COR-L47 (cell line): ENCODE results near the gene NPC1.
"Not testable (repeated sequence)": the region's sequence is repeated elsewhere in the genome, so short reads cannot be mapped to it uniquely, and the experiment has no call there.

ENCODE experiments used
- DNase-seq: peaks from one replicate; lab custom pipeline; 2025; lab: John Stamatoyannopoulos, UW

Gene NPC1

DNA sequence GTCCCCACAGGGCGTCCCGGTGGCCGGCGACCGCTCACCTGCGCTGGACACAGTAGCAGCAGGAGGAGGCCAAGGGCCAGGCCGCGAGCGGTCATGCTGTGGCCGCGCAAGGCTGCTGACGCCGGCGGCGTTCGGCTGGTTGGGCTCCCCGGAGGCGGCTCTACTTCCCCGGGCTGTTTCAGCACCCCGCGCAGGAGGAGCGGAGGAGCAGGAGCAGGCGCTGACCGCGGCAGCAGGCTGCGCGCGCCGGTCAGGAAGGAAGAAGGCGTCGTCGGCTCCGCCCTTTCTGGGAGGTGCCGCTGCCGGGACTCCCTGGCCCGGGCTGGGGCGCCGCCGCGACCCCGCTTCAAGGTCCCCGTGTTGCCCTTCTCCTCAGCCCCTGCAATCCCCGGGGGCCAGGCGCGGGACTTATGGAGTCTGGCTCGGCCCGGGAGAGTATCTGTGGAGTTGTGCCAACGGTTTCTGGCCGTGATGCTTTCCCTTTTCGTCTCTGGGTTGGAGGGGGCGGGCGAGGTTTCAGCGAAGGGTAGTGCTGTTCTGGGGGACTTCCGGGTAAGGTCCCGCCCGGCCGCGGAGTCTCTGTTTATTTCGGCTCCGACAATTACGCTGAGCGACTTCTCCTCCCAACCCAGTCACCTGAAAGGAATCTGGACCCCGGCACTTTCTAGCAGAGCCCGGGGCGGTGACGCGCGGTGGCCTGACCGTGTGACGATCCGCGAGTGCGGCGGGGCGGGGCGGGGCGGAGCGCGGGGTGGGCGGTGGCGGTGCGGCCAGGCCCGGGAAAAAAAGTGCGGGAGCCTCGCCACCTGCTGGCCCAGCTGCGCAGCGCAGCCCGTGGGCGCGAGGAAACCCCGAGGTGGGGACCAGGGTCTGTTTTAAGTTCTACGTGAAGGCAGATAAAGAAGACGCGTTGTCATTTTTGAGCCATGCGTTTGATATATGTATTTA is at the start of gene NPC1:
Gene NPC1 (minus strand): TSS at position 258 of the 948 bp plus-strand sequence. CDS start 163 bp downstream, at position 95.
- DNase-seq, result peak; percentile 93

DNA sequence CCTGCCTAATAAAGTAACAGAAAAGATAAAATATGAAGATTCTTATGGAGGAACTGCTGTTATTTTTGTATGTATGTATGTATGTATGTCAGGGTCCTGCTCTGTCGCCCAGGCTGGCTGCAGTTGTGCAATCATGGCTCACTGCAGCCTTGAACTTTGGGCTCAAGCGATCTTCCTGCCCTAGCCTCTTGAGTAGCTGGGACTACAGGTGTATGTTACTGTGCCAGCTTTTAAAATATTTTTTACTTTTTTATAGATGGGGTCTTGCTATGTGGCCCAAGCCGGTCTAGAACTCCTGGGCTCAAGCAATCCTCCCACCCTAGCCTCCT is 49.7 kb upstream of the NPC1 start:
- DNase-seq, result no peak

DNA sequence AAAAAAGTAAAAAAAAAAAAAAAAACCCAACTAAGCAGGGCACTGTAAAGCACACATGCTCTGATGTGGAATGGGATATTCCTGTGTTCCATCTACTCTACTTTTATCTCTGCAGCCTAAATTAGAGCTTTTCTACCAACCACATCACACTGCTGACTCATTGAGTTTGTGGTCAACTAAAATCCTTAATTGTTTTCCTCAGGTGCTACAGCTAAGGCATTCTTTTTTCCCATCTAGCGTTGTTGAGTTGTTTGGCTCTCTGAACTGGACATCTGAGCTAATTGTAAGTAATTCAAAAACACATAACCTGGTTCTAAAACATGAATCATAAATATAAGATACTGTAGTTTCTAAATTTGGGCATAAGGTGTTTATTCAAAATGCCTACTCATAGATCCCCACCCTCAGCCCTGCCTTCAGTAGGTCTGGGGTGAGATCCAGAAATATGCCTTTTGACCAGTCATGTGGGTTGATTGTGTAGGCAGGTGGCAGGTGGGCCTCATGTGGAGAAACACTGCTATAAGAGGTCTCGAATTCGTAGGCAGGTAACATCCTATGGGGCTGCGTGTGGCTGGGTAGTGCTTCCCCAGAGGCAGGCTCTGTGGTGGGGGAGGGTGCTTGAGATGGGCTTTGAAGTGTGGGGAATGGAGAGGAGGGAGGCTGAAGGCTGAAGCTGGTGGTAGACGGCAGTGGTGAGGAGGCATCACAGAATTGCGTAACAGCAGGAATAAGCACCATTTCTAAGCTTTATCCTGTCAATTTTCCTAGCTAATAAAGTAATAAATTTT is 49.2 kb upstream of the NPC1 start:
- no peak for DNase-seq

DNA sequence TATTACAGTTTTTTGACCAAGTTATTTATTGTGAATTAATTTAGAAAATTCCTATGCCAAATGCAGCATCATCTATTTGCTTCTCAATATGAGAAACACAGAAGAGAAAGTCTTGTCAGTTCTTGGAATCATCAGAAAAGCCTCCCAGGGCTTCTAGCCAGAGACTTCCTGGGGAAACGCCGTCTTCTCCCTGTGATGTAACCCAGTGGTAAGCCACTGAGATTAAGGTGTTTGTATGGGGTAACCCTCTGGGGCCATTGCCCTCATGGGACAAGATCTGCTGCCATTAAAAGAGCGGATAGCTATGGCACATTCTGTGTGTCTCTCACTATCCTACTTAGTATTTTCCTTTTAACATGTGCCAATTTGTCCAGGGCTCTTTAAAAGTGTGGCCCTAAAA is 48.4 kb upstream of the NPC1 start:
- no peak for DNase-seq

DNA sequence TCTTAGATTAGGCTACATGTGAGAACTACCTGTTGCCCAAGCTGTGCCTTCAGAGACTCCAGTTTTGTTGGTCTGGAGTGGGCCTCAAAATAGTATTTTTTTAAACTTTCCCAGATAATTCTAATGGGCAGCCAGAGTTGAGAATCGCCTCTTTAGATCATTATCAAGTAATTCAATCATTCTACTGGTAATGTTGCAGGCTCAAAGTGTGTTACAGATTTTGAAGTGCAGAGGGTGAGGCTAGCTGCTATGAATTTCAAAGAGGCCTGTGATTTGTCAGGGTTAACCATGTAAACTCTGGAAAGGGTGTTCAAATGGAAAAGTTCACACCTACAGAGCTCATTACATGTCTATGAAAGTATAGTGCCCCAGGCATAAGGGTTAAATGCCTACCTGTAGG is 46.3 kb upstream of the NPC1 start:
- DNase-seq, result no peak

DNA sequence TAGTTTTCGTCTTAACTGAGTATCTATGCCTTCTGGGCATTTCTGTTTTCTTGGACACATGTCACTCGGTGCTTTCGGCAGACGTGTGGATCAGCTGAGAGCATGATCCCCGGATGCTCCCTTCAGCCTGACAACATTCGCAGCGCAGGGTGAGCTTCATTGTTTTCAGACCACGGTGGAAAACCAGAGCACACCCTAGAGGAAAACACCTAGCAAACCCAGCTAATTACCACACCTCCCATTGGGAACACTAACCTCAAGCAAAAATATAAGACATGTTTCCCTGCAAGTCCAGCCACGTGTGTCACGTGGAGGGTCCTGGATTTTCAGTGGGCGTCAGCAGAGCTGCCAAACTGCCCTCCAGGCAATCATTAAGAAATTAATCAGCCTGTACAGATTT is 45.4 kb upstream of the NPC1 start:
- peak; percentile 69 for DNase-seq

DNA sequence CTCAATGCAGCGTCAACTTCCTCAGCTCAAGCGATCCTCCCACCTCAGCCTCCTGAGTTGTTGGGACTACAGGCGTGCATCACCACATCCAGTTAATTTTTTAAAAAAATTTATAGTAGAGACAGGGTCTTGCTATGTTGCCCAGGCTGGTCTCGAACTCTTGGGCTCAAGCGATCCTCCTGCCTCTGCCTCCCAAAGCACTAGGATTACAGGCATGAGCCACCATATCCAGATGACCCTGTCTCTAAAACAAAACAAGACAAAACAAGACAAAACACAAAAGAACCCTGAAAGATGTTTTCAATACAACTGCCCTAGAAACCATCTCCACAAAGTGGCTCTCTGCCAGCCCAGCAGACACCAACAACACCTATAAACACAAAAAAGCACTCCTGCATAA is 45.0 kb upstream of the NPC1 start:
- DNase-seq, result no peak

DNA sequence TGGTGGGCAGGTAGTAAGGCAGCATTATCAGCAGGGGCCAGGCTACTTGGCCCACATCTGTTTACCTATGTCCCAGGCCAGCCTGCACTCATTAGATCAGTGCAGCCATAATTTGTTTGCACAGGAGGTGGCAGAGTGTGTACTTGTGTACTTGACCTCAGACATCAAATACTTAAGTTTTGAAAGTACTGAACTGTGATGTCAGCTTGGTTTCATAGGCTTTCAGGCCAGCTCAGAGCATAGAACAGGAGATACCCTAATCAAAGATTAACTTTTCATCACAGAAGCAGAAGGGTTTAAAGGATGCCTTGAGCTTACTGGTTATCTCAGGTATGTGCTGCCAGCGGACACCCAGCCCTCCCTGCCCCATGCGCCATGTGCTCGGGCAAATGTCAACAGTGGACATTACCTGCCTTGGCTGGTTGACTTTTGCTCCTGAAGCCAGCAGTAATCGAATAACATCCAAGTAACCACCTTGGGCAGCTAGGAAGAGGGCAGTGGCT is 43.2 kb upstream of the NPC1 start:
- DNase-seq, result no peak

DNA sequence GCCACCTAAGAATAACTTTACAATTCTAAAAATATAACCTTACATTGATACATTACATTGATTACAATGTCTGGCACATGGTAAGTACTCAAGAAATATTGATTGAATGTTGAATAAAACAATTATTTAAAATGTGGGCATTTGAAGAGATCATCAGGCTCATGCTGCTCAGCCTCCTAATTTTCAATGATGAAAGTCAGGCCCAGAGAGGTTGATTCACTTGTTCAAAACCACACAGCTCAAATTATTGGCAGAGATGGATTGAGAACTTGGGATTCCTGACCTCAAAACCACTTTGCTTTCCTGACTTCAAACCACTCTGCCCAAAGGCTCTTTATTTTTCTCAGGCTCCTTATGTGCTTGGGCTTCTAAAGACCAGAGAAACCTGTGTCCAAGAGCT is 41.7 kb upstream of the NPC1 start:
- no peak for DNase-seq

DNA sequence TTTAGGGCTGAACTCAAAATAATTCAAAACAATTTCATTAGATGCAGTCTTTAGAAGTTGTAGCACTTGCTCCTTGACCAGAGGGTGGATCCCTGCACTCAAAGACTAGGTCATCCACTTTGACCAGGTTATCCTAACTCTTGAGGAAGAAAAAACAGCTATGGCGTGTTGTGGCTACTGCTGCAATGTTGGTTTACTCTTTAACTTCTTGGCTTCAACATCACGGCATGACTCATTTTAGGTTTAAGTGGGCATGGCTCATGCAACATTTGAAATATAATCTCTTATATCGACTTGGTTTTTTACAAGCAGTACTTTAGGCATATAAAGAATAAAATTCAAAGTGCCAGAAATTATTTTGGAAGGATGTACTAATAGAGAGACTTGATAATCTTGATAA is 41.0 kb upstream of the NPC1 start:
- DNase-seq, result no peak

DNA sequence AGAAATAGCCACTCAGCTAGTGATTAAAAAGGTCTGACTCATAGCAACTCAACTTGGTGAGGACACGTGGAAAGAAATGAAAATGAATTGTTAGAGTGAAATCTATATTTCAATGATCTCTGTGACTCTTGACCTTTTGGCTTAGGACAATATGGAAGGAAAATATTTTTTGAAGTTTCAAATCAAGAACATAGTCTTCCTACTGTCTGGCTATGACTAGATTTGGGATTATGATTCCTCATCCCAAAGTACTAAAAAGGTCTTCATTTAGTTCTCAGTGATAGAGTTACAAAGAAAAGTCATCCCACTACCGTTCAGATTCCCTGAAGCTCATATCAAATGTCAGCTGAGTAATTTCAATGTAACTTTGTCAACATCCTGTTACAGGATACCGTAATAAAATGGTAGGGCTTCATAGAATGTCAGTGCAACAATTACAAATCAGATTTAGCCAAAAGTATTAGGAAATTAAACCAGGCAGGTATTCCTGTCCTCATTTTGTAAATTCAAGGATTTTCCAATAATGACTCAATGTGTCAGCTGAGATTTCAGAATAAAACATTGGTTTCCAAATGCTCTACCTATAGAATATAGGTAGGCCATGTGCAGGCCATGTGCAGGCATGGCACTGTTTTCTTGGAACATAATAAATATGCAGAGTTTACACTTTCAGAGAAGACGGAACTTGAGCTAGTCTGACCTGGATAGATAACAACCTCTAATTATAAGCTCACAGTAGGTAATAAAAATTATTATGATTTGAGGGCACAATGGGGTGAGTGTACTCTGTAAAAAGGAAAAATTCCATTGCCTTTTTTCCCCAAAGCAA is 40.4 kb upstream of the NPC1 start:
- DNase-seq, result no peak

DNA sequence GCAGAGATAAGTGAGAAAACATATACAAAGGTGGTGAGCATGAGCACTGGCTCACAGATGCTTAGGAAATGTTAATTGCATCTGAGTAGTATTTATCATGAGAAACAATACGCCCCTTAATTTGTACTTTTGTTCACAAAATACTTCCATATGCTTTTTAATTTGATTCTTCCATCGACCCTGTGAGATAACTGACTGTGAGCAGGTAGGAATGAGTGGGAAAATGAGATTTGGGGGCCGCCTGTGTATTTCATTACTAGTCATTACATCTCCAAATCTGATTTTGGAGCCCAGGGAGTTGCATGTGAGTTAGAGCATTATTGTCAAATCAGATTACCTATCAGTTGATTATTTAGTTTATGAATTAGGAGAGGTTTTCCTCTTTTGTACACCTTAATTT is 36.7 kb upstream of the NPC1 start:
- DNase-seq, result no peak

DNA sequence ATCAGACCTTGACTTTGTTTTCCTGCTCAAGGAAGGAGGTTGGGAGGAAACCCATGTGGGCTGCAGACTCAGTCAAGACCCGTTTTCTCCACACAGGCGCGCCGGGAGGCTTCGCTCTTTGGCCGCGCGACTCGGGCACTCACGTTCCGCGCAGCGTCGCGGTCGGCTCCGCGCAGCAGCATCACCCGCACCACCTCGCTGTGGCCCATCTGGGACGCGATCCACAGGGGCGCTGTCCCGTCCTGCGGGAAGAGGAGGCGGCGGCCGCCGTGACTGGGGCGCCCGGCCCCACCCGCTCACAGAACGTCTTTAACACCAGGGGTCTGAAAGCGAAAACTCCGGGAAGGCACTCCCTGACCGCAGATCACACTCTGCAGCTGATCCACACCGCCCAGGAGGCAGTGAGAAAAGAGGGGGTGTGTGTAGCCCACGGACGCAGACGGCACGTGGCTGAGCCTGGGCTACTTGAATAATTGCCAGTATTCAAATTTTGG is 33.1 kb upstream of the NPC1 start:
- no peak for DNase-seq

DNA sequence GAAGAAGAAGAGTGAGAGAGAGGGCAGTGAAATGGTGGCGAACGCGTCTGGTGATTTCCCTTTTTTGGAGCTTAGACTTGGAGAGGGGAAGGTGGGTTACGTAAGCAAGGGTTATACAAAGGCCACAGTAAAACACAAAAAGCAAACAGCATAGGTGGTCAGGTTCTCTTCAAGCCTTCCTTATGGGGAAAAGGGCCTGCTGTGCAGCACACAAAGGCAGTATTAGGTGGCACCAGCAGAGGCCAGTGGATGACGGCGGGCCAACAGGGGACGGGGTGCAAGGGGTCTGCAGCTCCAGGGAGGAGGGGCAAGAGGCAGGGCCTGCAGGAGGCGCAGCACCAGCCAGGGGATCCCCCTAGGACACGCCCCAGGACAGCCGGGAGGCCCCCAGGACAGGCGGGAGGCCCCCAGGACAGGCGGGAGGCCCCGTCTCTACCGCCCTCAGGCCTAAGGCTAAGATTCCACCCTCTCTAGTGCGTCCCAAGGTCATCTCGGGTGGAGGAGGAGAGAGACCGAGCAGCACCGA is 32.6 kb upstream of the NPC1 start:
- no peak for DNase-seq

DNA sequence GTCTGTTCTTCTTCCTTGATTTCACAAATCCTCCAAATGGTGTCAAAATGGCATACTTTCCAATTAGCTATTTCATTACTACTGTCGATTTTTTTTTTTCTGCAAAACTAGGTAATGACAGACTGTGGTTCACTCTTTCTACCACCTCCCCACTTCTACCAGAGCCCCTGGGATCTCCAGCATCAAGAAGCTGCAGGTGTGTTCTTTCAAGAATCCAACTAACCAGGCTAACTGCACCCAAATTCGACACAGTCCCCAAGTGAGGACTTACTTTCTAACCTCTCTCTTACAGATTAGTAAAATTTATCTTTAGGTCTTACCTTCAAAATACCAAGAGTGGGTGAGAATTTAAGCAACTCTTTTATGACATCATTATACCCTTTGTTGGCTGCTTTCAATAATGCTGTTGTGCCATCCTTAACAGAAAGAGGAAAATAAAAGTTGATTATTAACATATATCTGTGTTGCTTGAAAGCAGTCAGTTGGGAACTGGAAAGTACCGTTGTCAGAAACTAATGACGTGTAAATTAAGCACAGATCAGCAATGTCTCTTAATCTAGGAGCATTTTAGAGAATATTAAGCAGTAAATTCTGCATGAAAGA is 31.2 kb upstream of the NPC1 start:
- DNase-seq, result no peak

DNA sequence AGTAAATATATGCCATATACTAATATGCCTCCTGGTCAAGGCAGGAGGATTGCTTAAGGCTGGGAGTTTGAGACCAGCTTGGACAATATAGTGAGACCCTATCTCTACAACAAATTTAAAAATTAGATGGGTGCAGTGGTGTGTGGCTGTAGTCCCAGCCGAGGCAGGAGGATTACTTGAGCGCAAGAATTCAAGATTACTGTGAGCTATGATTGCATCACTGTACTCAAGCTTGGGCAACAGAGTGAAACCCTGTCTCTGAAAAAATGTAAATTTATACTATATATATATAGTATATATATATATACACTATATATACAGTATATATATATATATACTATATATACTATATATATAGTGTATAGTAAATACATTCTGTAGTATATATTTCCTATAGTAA is 30.0 kb upstream of the NPC1 start:
- DNase-seq, result no peak

DNA sequence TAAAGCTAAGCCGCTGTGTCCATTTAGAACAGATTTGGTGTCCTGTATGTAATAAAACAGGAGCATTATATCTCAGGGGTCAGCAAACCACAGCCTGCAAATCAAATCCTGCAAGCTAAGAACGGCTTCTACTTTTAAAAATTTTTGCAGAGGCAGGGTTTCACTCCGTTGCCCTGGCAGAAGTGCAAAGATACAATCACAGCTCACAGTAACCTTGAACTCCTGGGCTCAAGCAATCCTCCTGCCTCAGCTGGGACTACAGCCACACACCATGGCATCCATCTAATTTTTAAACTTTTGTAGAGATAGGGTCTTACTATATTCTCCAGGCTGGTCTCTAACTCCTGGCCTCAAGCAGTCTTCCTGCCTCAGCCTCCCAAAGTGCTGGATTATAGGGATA is 28.6 kb upstream of the NPC1 start:
- DNase-seq, result no peak

DNA sequence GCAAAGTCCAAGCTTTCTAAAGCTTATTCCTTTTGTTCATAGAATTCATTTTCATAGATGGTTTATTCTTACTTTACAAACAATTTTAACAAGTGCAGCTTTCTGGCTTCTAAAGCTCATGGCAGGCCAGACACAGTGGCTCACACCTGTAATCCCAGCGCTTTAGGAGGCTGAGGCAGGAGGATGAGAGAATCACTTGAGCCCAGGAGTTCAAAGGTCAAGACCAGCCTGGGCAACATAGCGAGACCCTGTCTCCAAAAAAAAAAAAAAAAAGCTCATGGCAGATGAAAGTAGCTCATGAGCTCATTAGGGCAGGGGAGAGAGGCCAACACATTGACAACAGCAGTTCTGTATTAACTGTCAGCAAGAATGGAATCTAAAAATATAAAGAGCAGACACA is 28.1 kb upstream of the NPC1 start:
- DNase-seq, result no peak

DNA sequence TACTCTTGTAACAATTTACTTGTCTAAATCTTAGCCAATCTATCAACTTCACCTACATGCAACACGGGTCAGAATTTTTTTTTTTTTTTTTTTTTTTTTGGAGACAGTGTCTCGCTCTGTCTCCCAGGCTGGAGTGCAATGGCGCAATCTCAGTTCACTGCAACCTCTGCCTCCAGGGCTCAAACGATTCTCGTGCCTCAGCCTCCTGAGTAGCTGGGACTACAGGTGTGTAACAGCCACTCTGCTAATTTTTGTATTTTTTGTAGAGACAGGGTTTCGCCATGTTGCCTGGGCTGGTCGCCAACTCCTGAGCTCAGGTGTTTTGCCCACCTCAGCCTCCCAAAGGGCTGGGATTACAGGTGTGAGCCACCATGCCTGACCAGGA is 26.8 kb upstream of the NPC1 start:
- not testable (repeated sequence) for DNase-seq

DNA sequence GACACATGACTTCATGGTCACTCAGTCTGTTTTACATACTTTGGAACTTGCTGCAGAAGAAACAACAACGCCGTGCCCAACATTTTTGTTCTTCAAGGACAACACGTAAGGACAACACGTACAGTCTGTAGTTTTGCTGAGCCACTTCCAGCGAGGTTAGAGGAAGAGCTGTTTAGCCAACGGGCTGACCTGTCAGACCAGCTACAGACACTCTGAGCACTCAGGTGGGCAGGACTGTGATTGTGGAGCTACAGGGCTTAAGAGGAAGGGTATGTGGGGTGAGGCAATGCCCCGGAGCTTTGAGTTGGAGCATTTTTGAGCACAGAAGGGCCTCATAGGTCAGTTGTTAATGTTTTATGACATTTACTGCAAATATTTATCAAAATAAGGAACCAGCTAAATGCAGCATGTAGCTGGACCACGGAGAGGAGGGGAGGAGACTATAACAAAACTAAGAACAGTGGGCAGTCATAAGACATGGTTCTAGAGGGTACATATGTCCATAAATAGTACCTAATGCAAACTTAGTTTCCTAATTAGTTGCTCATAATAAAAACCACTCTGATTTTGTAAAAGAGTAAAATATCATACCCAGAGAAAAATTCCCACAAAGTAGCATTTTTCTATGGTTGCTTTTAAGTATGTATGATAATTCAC is 26.3 kb upstream of the NPC1 start:
- DNase-seq, result no peak
